ENCODE data around the gene NOL9.

DNA sequence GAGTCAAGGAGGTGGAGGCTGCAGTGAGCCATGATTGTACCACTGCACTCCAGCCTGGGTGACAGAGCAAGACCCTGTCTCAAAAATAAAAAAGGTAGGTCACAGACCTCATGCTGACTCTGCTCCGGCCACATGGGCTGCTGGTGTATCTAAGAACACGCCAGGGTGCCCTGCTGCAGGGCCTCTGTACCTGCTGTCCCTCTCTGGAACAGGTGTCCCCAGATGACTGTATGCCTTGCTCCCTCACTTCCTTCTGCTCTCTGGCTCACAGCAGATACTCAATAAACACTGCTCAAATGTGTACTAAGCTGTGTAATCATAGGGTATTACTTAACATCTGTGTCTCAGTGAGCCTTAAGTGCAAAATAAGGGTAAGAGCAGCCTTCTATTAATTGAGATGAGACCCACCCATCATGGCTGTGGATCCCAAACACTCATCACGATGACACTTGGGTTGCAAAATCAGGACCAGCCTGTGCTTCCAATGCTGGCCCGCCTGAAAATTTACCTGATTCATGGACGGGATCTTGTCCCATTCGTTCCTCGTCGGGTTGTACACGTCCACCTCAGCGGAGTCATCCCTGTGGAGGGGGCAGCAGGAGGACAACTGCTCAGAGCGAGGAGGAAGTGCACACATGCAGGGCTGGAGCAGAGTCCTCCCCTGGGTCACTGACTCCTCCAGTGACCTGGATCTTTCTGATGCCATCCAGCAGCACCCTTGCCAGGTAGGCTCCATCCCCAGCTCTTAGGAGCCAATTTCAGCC is 40.8 kb upstream of the NOL9 start:
- TF ChIP-seq CTCF (IDR thresholded peaks at IDR 0.05), result no peak
- no peak for TF ChIP-seq POLR2A (IDR thresholded peaks at IDR 0.05)
